Prostate gland (tissue), 2 donors: ENCODE measurements around the gene NFIX.

Experiments
- CTCF ChIP-seq, 4 experiments: fragments of 200-600 bp in 2 of 4; fragments of 450-650 bp in 2 of 4; sonication (generic) in 2 of 4; IDR thresholded peaks; 1 replicate in 3 of 4; 2 replicates in 1 of 4; pipeline ENCODE4 v1.5.1; 2016 to 2019; ENCODE audit warnings: antibody characterized with exemption in 4 of 4, mild to moderate bottlenecking in 2 of 4, moderate library complexity in 2 of 4
- POLR2A ChIP-seq: fragments of 450-650 bp; IDR thresholded peaks from one replicate; pipeline ENCODE4 v1.6.1; 2016; ENCODE audit warnings: antibody characterized with exemption, mild to moderate bottlenecking

GRCh38 chr19:13086341-13086740 lies 91.1 kb downstream of the NFIX start:
- TF ChIP-seq CTCF (IDR thresholded peaks at IDR 0.05) (no peak), POLR2A (no peak)
